WTC11 (cell line): ENCODE results near the gene RPTOR. TPM values are rescaled to one million over a fixed set of nuclear protein-coding genes. Genes with fewer than 3 reads are reported as not detected.

ENCODE experiments used
- ATAC-seq: fragments of 200-7000 bp; cut with Tn5 transposase; 2 replicates; pipeline ENCODE4 v1.10.0; 2021; ENCODE audit warnings: mild to moderate bottlenecking, moderate library complexity
- CTCF ChIA-PET: fragments of 300-600 bp; sonication (Branson Sonifier 250); formaldehyde crosslinking; loops from one replicate; lab custom pipeline; 2021; ENCODE audit warnings: antibody characterized with exemption; lab: Charles Lee
- POLR2A ChIA-PET: fragments of 350-600 bp; sonication (Branson Sonifier 250); formaldehyde crosslinking; loops from one replicate; lab custom pipeline; 2021; ENCODE audit warnings: antibody characterized with exemption; lab: Charles Lee
- DNase-seq: peaks from one replicate; pipeline ENCODE4 v3.0.0; 2021; ENCODE audit warnings: low spot score
- H3K27ac Mint-ChIP-seq: 2 replicates; pipeline ENCODE4 v1.8.0; 2021; ENCODE audit warnings: mixed read lengths
- H3K27me3 Mint-ChIP-seq: 2 replicates; pipeline ENCODE4 v1.8.0; 2021; ENCODE audit warnings: low read depth, mild to moderate bottlenecking, moderate library complexity, mixed read lengths
- H3K36me3 Mint-ChIP-seq: 2 replicates; pipeline ENCODE4 v1.8.0; 2021; ENCODE audit warnings: mixed read lengths
- H3K4me1 Mint-ChIP-seq: 2 replicates; pipeline ENCODE4 v1.8.0; 2022; ENCODE audit warnings: mixed read lengths
- H3K4me3 Mint-ChIP-seq: 2 replicates; pipeline ENCODE4 v1.8.0; 2021; ENCODE audit warnings: mild to moderate bottlenecking, moderate library complexity, mixed read lengths
- H3K9me3 Mint-ChIP-seq: 2 replicates; pipeline ENCODE4 v1.8.0; 2021; ENCODE audit warnings: mixed read lengths
- ATF6 ChIP-seq: sonication (generic); formaldehyde crosslinking; IDR thresholded peaks from 2 replicates; pipeline ENCODE4 v1.8.1; 2023; ENCODE audit warnings: mild to moderate bottlenecking, missing genetic modification reagents
- CBFB ChIP-seq: sonication (generic); formaldehyde crosslinking; IDR thresholded peaks from 2 replicates; pipeline ENCODE4 v1.8.1; 2022; ENCODE audit warnings: mild to moderate bottlenecking, low read depth, missing genetic modification reagents
- E2F5 ChIP-seq: sonication (generic); formaldehyde crosslinking; IDR thresholded peaks from 2 replicates; pipeline ENCODE4 v1.8.1; 2022; ENCODE audit warnings: mild to moderate bottlenecking, moderate library complexity, missing genetic modification reagents
- ESRRA ChIP-seq: sonication (generic); formaldehyde crosslinking; IDR thresholded peaks from 2 replicates; pipeline ENCODE4 v1.8.1; 2022; ENCODE audit warnings: mild to moderate bottlenecking, missing genetic modification reagents, borderline replicate concordance
- FOXJ3 ChIP-seq: sonication (generic); formaldehyde crosslinking; IDR thresholded peaks from 2 replicates; pipeline ENCODE4 v1.9.0; 2021; ENCODE audit warnings: missing genetic modification reagents, mild to moderate bottlenecking, borderline replicate concordance
- FOXP1 ChIP-seq: sonication (generic); formaldehyde crosslinking; IDR thresholded peaks from 2 replicates; pipeline ENCODE4 v1.8.0; 2022; ENCODE audit warnings: missing genetic modification reagents, mild to moderate bottlenecking, moderate library complexity, borderline replicate concordance
- HMGA2 ChIP-seq: fragments of 250-450 bp; sonication (Bioruptor Pico); IDR thresholded peaks from 2 replicates; pipeline ENCODE4 v1.4.0; 2021; ENCODE audit warnings: mild to moderate bottlenecking, moderate library complexity
- IRF2 ChIP-seq: sonication (generic); formaldehyde crosslinking; IDR thresholded peaks from 2 replicates; pipeline ENCODE4 v1.8.0; 2022; ENCODE audit warnings: low read depth, missing genetic modification reagents, borderline replicate concordance
- NFYB ChIP-seq: sonication (generic); formaldehyde crosslinking; conservative IDR thresholded peaks from 2 replicates; pipeline ENCODE4 v1.8.0; 2022; ENCODE audit warnings: low read depth, missing genetic modification reagents
- OVOL2 ChIP-seq: fragments of 250-450 bp; sonication (Bioruptor Pico); IDR thresholded peaks from 2 replicates; pipeline ENCODE4 v1.9.0; 2021; ENCODE audit warnings: mild to moderate bottlenecking, borderline replicate concordance
- PREB ChIP-seq: sonication (generic); formaldehyde crosslinking; IDR thresholded peaks from 2 replicates; pipeline ENCODE4 v1.8.1; 2022; ENCODE audit warnings: mild to moderate bottlenecking, missing genetic modification reagents, moderate library complexity, borderline replicate concordance
- RELA ChIP-seq: sonication (generic); formaldehyde crosslinking; IDR thresholded peaks from 2 replicates; pipeline ENCODE4 v1.8.1; 2022; ENCODE audit warnings: missing genetic modification reagents, mild to moderate bottlenecking, borderline replicate concordance
- SOX15 ChIP-seq: fragments of 250-450 bp; sonication (Bioruptor Pico); IDR thresholded peaks from 2 replicates; pipeline ENCODE4 v1.9.0; 2021; ENCODE audit warnings: mild to moderate bottlenecking
- TCF7 ChIP-seq: sonication (generic); formaldehyde crosslinking; IDR thresholded peaks from 2 replicates; pipeline ENCODE4 v1.8.0; 2022; ENCODE audit warnings: mild to moderate bottlenecking, low read depth, missing genetic modification reagents, moderate library complexity
- TEAD4 ChIP-seq: sonication (generic); formaldehyde crosslinking; IDR thresholded peaks from 2 replicates; pipeline ENCODE4 v1.8.0; 2022; ENCODE audit warnings: mild to moderate bottlenecking, missing genetic modification reagents
- ZNF121 ChIP-seq: sonication (generic); formaldehyde crosslinking; IDR thresholded peaks from 2 replicates; pipeline ENCODE4 v1.8.0; 2023; ENCODE audit warnings: missing genetic modification reagents
- ZNF416 ChIP-seq: fragments of 250-450 bp; sonication (Bioruptor Pico); IDR thresholded peaks from 2 replicates; pipeline ENCODE4 v1.9.0; 2021; ENCODE audit warnings: mild to moderate bottlenecking, inconsistent platforms
- total RNA-seq: library from RNA; stranded (reverse); gene quantifications from 3 replicates; pipeline ENCODE4 v1.2.3, GENCODE V29; 2021
- TF ChIP-seq, protein P1 (sequence below): fragments of 250-450 bp; sonication (Bioruptor Pico); IDR thresholded peaks from 2 replicates; pipeline ENCODE4 v1.9.0; 2021; ENCODE audit warnings: moderate library complexity, mild to moderate bottlenecking, inconsistent platforms, borderline replicate concordance
- TF ChIP-seq, protein P2 (sequence below): sonication (generic); formaldehyde crosslinking; IDR thresholded peaks from 2 replicates; pipeline ENCODE4 v1.8.1; 2022; ENCODE audit warnings: low read depth, mild to moderate bottlenecking, moderate library complexity, missing genetic modification reagents, borderline replicate concordance
- TF ChIP-seq, protein P3 (sequence below): sonication (generic); formaldehyde crosslinking; IDR thresholded peaks from 2 replicates; pipeline ENCODE4 v1.8.0; 2022; ENCODE audit warnings: missing genetic modification reagents
- TF ChIP-seq, protein P4 (sequence below): sonication (generic); formaldehyde crosslinking; IDR thresholded peaks from 2 replicates; pipeline ENCODE4 v1.8.1; 2022; ENCODE audit warnings: missing genetic modification reagents, borderline replicate concordance

The RPTOR gene
- total RNA-seq, 1 experiment from 2014 or later: 41.0 TPM

GRCh38 chr17:80846932-80847331 lies 302.3 kb downstream of the RPTOR start:
- H3K4me3 Mint-ChIP-seq: no peak overlapping the region
- ATAC-seq (no peak), DNase-seq (no peak)
- TF ChIP-seq CBFB (CRISPR knock-in tag) (no peak), ZNF416 (CRISPR knock-in tag) (no peak), PREB (CRISPR knock-in tag) (no peak), ATF6 (CRISPR knock-in tag) (no peak), TEAD4 (CRISPR knock-in tag) (no peak)
- TF ChIP-seq, protein P1, sequence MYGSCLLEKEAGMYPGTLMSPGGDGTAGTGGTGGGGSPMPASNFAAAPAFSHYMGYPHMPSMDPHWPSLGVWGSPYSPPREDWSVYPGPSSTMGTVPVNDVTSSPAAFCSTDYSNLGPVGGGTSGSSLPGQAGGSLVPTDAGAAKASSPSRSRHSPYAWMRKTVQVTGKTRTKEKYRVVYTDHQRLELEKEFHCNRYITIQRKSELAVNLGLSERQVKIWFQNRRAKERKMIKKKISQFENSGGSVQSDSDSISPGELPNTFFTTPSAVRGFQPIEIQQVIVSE (CRISPR knock-in tag): no peak
- peaks cover 12% of the 10 kb centered on the region for H3K36me3 Mint-ChIP-seq
- no peaks in the 10 kb centered on the region for H3K27me3 Mint-ChIP-seq
- H3K27ac Mint-ChIP-seq: peak overlapping the region; percentile 75; the same call in 1 of the 2 replicates
- peaks cover 13% of the 10 kb centered on the region for H3K4me1 Mint-ChIP-seq
- CTCF ChIA-PET: no interaction called here
- H3K9me3 Mint-ChIP-seq: no peaks in the 10 kb centered on the region
- POLR2A ChIA-PET: no interaction called here

GRCh38 chr17:80847496-80848230 lies 303.0 kb downstream of the RPTOR start:
- Mint-ChIP-seq H3K4me1 (peaks cover 13% of the 10 kb centered on the region), H3K27ac (no peak overlapping the region; the same call in 1 of the 2 replicates), H3K27me3 (no peaks in the 10 kb centered on the region), H3K4me3 (no peak overlapping the region), H3K9me3 (no peaks in the 10 kb centered on the region), H3K36me3 (peaks cover 12% of the 10 kb centered on the region)
- ChIA-PET CTCF (no interaction called here), POLR2A (no interaction called here)
- DNase-seq (no peak), ATAC-seq (no peak)
- no peak for TF ChIP-seq SOX15 (CRISPR knock-in tag)
- TF ChIP-seq, protein P2, sequence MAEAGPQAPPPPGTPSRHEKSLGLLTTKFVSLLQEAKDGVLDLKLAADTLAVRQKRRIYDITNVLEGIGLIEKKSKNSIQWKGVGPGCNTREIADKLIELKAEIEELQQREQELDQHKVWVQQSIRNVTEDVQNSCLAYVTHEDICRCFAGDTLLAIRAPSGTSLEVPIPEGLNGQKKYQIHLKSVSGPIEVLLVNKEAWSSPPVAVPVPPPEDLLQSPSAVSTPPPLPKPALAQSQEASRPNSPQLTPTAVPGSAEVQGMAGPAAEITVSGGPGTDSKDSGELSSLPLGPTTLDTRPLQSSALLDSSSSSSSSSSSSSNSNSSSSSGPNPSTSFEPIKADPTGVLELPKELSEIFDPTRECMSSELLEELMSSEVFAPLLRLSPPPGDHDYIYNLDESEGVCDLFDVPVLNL (CRISPR knock-in tag): no peak
- no peak for TF ChIP-seq IRF2 (CRISPR knock-in tag)
- TF ChIP-seq, protein P3, sequence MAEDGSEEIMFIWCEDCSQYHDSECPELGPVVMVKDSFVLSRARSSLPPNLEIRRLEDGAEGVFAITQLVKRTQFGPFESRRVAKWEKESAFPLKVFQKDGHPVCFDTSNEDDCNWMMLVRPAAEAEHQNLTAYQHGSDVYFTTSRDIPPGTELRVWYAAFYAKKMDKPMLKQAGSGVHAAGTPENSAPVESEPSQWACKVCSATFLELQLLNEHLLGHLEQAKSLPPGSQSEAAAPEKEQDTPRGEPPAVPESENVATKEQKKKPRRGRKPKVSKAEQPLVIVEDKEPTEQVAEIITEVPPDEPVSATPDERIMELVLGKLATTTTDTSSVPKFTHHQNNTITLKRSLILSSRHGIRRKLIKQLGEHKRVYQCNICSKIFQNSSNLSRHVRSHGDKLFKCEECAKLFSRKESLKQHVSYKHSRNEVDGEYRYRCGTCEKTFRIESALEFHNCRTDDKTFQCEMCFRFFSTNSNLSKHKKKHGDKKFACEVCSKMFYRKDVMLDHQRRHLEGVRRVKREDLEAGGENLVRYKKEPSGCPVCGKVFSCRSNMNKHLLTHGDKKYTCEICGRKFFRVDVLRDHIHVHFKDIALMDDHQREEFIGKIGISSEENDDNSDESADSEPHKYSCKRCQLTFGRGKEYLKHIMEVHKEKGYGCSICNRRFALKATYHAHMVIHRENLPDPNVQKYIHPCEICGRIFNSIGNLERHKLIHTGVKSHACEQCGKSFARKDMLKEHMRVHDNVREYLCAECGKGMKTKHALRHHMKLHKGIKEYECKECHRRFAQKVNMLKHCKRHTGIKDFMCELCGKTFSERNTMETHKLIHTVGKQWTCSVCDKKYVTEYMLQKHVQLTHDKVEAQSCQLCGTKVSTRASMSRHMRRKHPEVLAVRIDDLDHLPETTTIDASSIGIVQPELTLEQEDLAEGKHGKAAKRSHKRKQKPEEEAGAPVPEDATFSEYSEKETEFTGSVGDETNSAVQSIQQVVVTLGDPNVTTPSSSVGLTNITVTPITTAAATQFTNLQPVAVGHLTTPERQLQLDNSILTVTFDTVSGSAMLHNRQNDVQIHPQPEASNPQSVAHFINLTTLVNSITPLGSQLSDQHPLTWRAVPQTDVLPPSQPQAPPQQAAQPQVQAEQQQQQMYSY: no peak
- no peak for TF ChIP-seq FOXP1 (CRISPR knock-in tag)
- no peak for TF ChIP-seq ESRRA (CRISPR knock-in tag)
- TF ChIP-seq E2F5 (CRISPR knock-in tag): no peak
- TF ChIP-seq HMGA2 (CRISPR knock-in tag): no peak
- TF ChIP-seq ZNF121: no peak
- TF ChIP-seq NFYB (CRISPR knock-in tag): no peak
- TF ChIP-seq PREB (CRISPR knock-in tag): no peak
- no peak for TF ChIP-seq OVOL2 (CRISPR knock-in tag)
- no peak for TF ChIP-seq TCF7
- TF ChIP-seq, protein P4, sequence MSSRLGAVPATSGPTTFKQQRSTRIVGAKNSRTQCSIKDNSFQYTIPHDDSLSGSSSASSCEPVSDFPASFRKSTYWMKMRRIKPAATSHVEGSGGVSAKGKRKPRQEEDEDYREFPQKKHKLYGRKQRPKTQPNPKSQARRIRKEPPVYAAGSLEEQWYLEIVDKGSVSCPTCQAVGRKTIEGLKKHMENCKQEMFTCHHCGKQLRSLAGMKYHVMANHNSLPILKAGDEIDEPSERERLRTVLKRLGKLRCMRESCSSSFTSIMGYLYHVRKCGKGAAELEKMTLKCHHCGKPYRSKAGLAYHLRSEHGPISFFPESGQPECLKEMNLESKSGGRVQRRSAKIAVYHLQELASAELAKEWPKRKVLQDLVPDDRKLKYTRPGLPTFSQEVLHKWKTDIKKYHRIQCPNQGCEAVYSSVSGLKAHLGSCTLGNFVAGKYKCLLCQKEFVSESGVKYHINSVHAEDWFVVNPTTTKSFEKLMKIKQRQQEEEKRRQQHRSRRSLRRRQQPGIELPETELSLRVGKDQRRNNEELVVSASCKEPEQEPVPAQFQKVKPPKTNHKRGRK: no peak
- no peak for TF ChIP-seq FOXJ3
- TF ChIP-seq RELA (CRISPR knock-in tag): no peak
